ENCODE measurements around the gene HPSE2.
"Not testable (repeated sequence)": the region's sequence is repeated elsewhere in the genome, so short reads cannot be mapped to it uniquely, and the experiment has no call there.

The HPSE2 gene

DNA sequence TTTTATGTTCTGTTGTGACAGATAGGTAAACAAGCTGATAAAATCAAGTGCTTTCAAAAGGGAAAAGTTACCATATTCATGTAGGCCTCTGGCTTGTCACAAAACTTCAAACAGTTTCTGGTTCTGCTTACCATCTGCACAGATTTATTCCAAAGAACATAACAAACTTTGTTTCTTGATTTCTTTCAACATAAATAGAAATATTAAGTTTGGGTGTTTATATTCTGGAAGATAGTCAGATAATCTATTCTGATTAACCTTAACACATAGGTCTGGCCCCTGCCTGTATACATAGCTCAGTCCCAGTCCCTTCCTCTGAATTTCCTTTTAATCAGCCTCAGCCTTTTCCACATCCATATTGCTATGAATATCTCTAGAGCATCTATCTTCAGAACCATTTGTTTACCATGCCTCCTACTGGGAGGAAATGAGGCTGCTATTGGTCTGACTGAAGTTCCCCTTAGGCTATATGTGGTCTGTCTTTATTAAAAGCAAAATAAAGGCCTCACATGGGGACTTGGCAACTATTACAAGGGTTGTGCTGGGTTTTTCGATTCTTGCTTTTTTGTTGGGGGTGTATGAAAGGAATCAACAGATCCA is 319.0 kb downstream of the HPSE2 start:
- no peak for DNase-seq

DNA sequence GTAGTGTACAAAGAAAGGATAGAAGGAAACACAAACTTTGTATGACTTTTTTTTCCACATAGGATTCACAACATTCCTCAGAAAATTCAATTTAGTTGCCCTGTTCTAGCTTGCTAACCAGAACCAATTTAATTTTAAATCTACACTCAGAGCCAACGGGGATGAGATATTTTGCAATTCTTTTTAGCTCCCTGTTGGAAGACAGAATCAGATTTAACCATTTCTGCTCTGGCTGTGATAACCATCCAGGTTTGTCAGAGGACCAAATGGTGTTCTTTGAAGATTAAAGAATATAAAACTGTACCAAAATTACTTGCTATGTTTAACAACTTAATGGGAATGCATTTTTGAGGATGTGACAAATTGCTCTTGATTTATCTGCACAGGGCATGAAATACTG is 319.7 kb downstream of the HPSE2 start:
- no peak for DNase-seq

DNA sequence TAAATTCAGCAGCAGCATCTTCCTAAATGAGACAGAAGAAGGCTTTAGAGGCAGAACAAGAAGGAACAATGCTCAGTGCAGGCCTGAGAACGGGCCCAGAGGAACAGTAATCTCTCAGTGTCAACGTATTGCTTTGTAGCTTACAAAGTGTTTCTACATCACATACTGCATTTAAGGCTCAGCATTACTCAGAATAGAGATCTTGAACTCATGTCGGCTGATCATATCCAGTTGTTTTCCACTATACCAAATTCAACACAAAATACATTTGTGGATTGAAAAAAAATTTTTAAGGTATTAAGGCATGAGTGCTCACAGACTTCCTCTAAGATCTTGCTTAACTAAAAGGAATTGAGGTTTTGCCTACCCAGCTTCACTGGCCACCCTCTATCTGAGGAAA is 325.1 kb downstream of the HPSE2 start:
- DNase-seq: no peak

DNA sequence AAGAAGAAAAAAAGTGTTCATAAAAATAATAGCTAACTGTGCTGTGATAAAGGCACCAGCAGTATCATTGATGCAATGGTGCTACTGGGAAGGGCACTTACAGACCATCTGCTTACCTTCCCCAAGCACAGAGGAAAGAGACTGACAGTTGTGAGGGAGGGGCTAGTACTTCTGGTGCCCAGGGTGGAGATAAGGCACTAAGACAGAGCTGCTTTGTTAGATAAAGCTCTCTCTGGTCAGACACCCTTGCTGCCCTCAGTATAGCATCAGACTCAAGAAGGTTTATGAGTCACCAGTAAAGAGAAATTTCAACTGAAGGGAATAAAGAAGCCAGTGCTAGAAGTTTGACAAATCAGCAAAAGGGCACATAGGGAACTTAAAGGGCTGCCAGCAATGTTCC is 325.6 kb downstream of the HPSE2 start:
- DNase-seq: no peak

DNA sequence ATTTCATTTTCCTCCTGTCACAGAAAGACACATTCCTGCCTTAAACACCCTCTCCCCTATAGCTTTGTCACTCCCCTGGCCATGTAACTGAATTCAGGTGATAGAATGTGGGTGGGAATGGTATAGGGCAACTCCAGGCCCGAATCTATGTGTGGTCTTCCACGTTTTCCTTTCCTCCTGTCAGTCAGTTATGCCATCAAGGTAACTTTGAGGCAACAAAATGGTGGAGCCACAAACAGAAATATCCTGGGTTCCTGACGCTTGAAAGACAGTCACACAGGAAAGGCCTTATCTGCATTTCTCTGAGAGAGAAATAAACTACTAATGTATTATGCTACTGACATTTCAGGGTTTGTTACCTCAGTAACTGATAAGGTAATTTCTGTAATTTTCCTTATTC is 326.8 kb downstream of the HPSE2 start:
- no peak for DNase-seq

DNA sequence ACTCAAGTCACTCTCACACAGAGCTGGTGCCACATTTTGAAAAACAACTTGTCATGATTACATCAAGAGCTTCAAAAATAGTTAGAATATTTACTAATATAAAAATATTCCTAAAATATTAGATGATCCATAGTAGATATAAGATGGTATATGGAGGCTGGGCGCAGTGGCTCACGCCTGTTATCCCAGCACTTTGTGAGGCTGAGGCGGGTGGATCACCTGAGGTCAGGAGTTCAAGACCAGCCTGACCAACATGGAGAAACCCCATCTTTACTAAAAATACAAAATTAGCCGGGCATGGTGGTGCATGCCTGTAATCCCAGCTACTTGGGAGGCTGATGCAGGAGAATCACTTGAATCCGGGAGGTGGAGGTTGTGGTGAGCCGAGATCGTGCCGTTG is 327.4 kb downstream of the HPSE2 start:
- not testable (repeated sequence) for DNase-seq

DNA sequence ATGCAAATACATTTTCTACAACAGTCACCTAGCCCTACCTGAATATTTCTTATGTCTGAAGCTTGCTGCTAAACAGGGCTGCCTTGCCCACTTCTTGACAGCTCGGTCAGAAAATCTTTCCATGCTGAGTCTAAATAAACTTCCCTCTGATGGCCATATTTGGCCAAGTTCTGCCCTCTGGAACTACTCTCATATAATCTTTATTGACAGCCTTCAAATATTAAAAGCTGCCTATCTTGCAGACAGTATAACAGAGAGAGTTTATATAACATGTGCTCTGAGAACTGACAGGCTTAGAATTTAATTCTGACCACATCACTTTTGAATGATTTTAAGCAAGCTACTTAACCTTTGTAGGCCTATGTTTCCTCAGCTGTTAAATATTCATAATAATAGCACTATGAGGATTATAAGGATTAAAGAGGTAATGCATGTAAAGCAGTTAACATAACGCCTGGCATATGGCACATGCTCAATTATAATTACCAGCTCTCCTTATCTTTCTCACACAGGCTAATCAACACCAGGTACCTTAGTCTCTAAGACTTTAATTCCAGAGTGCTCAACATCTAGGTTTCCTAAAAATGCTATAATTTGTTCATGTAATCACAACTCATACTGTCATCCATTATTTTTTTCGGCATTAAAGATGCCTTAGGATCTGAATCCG is 334.1 kb downstream of the HPSE2 start:
- no peak for DNase-seq

DNA sequence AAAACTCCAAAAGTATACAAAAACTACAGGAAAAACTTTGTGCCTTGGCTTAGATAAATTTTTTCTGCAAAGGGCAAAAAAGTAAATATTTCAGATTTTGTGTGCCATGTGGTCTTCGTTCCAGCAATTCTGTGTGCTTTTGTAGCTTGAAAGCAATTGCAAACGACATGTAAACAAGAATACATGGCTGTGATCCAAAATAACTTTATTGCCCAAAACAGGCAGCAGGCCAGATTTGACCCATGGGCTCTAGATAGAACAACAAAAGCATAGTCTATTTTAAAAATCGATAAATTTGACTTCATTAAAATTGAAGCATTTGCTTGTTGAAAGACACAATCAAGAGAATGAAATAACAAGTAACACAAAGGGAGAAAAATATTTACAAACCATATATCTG is 336.6 kb downstream of the HPSE2 start:
- no peak for DNase-seq

DNA sequence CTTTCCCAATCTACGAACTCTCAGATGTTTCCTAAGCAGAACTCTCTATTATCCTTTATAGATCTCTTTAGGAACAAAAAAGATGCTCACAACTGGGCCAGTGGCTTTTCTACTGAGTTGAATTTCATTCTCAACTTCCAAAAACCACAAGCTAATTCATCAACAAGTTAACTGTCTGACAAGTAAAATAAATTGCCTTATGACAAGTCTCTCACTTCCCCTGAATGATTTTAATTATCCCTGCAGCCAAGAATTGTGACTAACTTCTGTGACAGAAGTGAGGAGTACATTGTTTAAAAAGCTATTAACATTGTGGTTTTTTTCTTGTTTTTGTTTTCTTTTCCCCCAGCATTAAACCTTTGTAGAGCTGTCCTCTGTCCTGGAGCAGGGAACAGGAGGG is 343.1 kb downstream of the HPSE2 start:
- DNase-seq: no peak

DNA sequence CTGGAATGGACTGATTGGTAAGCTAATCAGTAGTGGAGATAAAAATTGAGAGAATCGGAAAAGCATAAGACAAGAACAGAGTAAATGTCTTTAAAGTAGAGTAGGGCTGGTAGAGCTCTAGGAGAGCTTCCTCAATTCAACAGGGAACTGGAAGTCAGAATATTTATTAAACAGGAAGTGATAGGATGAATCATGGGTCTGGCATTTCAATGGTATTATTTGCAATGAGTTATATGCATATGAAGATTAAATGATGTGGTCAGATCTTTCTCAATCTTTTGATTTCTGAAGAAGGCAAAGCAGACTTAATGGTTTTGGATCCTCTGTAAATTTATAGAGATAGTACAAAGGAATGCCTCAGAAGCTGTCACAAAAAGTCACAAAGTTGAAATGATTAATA is 349.0 kb downstream of the HPSE2 start:
- no peak for DNase-seq

DNA sequence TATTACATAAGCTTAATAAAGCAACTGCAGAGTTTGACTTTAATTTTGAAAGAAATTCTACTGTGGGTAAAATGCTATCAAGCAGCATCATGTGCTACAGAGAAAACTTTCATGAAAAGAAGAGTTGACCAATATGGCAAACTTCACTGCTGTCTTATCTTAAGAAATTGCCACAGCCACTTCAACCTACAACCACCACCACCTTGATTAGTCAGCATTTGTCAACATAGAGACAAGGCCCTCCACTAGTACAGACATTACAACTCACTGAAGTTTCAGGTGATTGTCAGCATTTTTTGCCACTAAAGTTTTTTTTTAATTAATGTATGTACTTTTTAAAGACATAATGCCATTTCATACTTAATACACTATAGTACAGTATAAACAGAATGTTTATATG is 350.3 kb downstream of the HPSE2 start:
- no peak for DNase-seq

DNA sequence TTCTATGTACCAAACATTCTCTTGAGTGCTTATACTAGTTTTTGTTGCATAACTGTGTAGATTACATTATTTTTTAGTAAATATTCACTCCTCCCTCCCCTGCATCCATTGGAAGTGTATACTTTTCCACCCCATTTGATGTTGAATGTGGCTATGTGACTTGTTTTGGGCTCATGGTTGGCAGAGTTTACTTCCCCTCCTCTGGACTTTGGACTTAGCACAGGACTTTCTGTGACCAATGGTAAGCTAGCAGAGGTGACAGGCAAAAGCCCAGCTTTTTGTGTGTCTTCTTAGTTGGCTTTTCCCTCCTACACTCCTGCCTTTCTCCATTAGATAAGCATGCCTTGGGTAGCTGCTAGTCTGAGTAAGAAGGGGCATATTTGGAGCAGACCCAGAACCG is 353.9 kb downstream of the HPSE2 start:
- no peak for DNase-seq

DNA sequence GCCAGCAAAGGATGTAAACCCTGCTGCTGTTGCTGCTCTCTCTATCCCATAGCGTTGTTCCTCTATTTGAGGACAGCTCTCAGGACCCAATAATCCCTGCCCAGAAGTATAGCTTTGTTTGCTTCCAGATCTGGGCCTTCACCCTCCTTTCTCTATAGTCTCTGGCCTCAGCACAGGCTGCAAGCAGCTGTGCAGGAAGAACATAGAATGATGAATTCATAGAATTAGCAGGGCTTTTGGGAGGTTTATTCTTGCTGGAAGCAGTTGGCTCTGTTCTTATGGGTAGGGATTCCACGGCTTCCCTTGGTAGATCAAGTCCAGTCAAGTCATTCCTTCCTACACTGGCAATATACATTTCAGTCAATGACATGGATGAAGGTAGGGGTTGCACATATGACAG is 354.7 kb downstream of the HPSE2 start:
- no peak for DNase-seq

DNA sequence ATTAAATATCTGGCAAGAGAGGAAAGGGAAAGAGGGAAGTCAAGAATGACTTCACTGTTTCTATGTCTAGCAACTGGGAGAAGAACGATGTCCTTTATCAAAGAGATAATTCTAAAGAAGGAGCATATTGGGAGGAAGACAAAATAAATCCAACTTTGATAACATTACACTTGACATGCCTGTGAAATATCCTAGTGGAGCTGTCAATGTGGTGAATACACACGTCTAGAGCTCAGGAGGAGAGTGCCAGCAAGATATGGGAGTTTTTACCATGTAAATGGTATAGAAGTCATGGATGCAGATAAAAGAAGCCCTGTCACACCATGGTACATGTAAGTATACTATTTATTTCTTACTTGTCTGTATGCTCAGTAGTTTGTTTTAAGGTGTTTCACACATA is 356.7 kb downstream of the HPSE2 start:
- no peak for DNase-seq

DNA sequence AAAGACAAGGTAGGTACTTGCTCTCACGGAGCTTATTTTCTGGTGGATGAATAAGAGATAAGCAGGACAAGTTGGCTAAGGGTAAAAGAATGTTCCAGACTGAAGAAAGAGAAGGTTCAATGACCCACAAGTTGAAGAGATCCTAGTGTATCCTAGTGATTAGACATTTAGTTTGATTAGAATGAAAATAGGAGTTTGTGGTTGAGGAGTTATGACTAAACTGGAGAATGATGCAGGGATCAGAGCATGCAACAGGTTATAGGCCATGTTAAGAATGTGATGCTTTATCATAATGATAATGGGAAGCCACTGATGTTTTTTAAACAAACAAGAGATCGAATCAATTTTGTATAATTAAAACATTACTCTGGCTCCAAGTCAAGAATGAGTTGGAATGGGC is 357.2 kb downstream of the HPSE2 start:
- DNase-seq: no peak

DNA sequence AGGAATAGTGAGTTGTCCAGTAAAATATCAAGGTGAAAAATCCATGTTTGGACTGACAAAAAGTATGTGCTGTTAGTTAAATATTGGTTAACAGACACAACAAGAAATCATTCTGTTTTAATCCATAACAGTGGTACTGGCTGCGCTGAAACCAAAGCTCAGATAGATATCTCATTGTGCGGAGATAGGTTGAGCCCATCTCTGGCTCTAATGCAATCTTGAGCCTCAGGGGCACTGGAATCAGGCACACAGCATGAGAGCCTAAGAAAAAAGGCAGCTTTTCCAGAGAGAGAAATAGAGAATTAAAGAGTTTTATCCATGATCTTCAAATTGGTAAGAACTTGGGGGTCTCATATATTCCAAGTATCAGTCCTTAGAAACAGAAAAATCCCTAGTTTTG is 373.7 kb downstream of the HPSE2 start:
- no peak for DNase-seq

DNA sequence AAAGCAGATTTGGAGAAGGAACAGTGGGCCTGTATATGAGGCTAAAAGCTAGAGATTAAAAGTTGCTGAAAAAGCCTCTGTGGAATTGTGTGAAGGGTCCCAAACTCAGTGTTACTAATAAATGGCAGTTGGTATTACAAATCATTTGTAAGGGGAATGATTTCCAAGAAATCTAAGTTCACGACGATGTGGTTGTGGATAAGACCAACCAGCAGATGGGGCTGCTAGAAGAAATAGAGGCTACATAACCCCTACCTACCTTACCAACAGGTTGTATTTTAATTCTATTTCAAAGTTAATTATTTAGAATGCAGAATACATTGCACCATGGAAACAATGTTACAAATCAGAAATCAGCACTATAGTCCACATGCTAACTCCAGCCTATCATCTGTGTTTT is 377.1 kb downstream of the HPSE2 start:
- no peak for DNase-seq

DNA sequence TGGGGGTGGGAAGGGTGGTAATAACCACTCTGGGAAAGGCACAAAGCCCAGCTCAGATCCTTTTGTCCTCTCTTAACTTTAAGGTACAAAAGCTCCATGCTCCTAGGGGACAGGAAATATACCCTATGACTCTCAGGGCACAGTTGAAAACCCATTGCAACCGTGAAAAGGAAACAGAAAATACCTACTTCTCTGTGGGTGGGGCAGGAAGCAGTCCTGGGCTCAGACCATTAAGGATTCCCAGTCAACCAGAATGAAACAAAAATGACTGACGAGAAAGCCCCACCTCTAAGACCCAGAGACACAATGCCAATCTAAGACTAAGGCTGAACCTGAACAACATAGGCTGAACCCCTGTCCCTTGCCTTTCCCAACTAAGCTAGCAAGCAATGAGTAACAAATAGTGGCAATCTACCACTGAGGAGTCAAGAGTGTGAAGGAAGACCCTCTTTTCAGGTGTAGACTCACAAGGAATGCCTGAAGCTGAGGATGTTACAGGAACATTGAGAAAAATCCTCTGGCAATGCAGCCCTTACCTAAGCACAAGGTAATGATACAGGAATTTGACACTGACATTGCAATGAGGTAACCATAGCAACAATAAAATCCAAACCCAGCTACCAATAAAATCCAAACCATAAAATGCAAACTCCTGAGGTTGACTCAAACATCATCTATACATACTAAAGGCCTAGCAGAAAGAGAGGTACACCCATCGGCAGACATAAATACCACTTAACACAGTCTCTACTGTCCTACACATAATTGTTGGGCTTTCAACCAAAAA is 380.1 kb downstream of the HPSE2 start:
- DNase-seq: no peak

DNA sequence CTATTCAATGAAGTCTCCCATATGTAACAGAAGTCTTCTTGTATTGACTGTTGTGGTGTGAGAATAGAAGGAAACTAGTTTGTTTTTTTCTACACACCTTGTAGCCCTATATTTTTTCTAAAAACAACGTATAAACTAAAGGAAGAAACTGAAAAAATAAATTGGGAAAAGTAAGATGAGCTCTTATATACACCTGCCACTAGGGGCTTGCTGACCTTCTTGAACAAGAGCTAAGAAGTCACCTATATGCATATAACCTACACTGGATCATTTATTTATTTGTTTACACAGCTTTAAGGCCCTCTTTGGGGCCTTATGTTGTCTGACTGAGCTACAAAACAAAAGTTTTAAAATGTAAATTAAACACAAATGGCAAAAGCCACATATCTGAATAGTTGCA is 383.0 kb downstream of the HPSE2 start:
- no peak for DNase-seq

DNA sequence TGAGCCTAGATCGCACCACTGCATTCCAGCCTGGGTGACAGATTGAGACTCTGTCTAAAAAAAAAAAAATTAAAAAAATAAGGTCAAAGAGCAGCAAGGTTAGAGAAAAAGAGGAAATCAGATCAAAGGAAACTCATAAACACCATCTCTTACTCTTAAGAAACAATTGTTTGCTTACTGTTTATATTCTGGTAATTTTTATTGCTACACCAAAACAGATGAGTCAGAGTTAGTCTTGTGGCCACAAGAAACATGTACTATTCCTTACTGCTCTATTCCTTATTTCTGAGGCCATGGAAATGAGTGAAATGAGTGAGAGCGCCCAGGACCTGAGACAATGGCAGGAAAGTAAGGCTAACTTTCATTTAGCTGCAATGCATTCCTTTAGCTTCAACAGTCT is 387.3 kb downstream of the HPSE2 start:
- no peak for DNase-seq

DNA sequence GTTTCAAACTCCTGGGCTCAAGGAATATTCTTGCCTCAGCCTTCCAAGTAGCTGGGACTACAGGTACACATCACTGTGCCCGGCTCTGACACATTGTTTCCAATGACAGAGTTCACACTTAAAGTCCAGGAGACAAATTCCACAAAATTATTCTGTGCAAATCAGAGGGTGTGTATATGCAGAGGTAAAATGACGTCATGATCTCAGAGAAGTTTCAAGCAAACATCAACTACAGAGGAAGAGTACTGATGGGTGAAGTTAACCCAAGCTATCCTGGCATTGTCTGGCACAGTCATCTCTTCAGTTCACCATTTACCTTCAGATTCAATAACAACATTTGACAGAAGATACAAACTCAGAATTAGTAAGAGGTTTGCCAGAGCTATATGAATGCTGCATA is 388.9 kb downstream of the HPSE2 start:
- DNase-seq: no peak

DNA sequence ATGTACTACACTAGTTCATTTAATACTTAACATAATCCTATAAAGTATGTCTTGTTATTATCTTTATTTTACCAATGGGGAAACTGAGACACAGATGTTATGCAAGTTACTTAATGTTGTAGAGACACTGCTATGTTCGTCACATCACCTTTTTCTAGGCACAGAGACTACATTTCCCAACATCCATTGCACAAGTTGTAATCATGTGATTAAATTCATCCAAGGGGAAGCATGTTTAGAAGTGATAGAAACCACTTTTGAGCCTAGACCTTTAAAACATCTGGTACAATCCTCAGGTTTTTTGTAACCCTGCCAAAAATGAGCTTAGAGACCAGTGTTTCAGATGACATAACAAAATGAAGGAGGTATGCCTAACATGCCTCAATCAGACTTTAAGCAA is 402.1 kb downstream of the HPSE2 start:
- DNase-seq: no peak

DNA sequence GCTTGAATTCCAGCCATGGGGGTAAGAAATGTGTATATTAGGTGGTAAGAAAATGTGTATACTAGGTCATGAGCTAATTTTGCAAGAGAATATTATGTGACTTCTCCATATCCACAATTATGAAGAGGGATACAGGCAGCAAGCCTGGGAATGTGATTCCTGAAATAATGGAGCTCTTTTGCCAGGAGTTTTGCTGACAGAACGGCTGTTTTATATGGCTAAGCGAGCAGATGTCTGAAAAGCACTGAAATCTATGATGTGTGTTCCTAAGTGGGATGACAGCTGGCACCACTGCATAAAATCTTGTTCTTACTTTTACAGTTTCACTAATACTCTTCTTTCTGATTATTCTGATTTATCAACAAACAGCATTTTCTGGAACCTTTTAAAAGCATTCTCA is 402.9 kb downstream of the HPSE2 start:
- DNase-seq: no peak

DNA sequence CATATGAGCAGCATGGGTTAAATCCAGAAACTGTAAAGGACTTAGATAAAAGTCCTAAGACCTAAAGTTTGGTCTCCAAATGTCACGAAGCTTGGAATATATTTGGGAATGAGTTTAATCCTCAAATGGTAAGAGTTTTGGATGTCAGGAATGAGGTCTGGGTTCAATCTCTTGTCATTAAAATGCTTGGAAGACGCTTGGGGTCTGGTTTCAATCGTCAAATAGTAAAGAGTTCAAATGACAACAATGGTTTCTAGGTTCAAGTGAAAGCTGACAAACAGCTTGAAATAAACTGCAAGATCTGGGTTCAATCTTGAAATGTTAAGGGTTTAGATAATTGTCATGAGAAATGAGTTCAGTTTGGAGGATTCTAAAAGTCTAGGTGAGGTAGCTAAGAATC is 403.5 kb downstream of the HPSE2 start:
- DNase-seq: no peak

DNA sequence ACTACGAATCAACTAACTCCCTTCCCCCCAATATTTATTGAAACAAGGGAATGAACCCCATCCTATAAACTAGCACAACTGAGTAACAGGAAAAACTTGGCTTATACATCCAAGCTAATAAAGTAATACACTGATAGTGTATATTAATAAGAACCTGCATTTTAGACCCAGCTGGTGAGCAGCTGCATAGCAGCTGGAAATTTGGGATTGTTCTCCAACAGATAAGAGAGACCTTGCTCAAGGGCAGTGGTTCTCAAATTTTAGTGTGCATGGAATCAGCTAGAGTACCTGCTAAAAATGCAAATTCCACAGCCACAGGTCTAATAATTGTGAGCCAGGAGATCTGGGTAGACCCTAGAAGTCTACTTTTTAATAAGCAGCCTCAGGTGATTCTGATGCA is 404.3 kb downstream of the HPSE2 start:
- DNase-seq: no peak

All from stimulated activated naive CD4-positive, alpha-beta T cell (primary cell).